ENCODE results near the gene FKBP2. TPM values are rescaled to one million over a fixed set of nuclear protein-coding genes. Genes with fewer than 3 reads are reported as not detected.

The FKBP2 gene
- total and polyA plus RNA-seq, 5 donors from 2014 or later, result 21.1 to 47.8 (median 42.6) TPM

DNA sequence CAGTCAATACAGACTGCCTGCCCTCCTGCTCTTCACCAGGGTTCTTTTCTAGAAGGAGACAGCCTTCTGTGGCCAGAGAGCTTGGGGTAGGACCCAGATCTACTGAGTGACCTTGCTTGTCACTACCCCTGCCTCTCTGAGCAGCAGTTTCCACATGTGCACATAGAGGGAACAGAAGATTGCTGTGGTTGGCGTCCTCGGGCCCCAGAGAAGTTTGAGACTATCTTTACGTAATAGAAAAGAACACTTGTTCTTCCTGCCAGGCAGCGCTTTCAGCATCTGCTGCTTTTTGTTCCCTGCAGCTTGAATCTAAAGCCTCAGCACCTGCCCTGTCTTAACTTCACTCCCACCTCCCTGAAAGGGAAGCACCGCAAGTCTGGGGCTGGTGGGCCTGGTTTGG is 1.9 kb upstream of the FKBP2 start:
- Mint-ChIP-seq H3K4me3 (peak overlapping the region in 3 of 4 donors; percentile 36 to 87 (median 83)), H3K9me3 (no peaks in the 10 kb centered on the region), H3K4me1 (peaks cover 0 to 45% (median 23%) of the 10 kb centered on the region in 4 donors), H3K36me3 (no peaks in the 10 kb centered on the region), H3K27me3 (no peaks in the 10 kb centered on the region), H3K27ac (peak overlapping the region; percentile 48 to 86 (median 71))
- H3K27ac ChIP-seq (ENCODE audit: insufficient read depth, low read length, poor library complexity, severe bottlenecking), result no peak overlapping the region
- DNase-seq (no peak), ATAC-seq (ENCODE audit: low read depth in 2 of 2) (no peak)
- no peaks in the 10 kb centered on the region for H3K27me3 ChIP-seq (ENCODE audit: control insufficient read depth, insufficient read depth, low read length)
- H3K4me3 ChIP-seq (ENCODE audit: low read depth, low read length), result no peak overlapping the region
- H3K4me1 ChIP-seq (ENCODE audit: control insufficient read depth, insufficient read depth, low read length, poor library complexity, severe bottlenecking), result peaks cover 35% of the 10 kb centered on the region
- H3K9me3 ChIP-seq (ENCODE audit: control insufficient read depth in 2 of 2, low read length in 2 of 2), result no peaks in the 10 kb centered on the region
- H3K36me3 ChIP-seq (ENCODE audit: control insufficient read depth, insufficient read depth, low read length), result peaks cover 4% of the 10 kb centered on the region

DNA sequence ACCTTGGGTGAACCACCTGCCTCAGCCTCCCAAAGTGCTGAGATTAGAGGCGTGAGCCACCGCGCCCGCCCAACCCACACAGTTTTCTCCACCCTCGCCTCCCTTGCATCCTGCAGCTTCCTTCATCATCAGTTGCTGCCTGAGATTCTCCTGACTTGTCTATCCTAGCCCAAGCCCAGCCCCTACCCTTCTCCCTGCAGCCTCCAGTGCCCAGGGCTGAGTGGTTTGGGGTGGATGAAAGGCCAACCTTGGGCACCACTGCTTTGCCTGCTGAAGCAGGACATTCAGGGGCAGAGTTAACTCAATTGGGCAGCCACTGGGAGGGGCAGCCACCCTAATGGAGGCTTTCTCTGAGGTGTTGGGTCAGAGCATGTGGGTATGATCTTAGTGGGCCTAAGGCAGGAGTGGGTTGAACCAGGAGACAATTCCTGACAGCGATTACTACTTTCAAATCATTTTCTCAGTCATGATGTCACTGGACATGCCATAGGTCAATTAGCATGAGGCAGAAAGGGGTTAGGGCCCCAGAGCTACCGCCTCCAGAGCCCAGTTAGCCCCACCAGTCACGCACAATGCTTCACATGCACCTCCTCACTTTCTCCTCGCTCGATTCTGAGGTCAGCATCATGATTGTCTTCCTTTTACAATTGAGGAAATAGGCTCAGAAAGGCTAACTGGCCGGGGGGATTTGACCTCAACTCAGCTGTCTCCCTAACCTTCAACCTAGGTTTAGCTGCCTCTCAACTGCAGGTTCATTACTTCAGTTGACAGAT is 1.0 kb upstream of the FKBP2 start:
- H3K4me3 ChIP-seq (ENCODE audit: low read depth, low read length), result peak overlapping the region; percentile 59
- no peaks in the 10 kb centered on the region for H3K27me3 ChIP-seq (ENCODE audit: control insufficient read depth, insufficient read depth, low read length)
- H3K4me1 Mint-ChIP-seq, result peaks cover 0 to 48% (median 23%) of the 10 kb centered on the region in 4 donors
- peaks cover 41% of the 10 kb centered on the region for H3K4me1 ChIP-seq (ENCODE audit: control insufficient read depth, insufficient read depth, low read length, poor library complexity, severe bottlenecking)
- DNase-seq (no peak), ATAC-seq (ENCODE audit: low read depth in 2 of 2) (no peak)
- H3K4me3 Mint-ChIP-seq, result peak overlapping the region; percentile 87 to 98 (median 94)
- peaks cover 4% of the 10 kb centered on the region for H3K36me3 ChIP-seq (ENCODE audit: control insufficient read depth, insufficient read depth, low read length)
- peak overlapping the region; percentile 93 to 99 (median 98) for H3K27ac Mint-ChIP-seq
- H3K9me3 Mint-ChIP-seq, result no peaks in the 10 kb centered on the region
- no peaks in the 10 kb centered on the region for H3K36me3 Mint-ChIP-seq
- H3K27ac ChIP-seq (ENCODE audit: insufficient read depth, low read length, poor library complexity, severe bottlenecking), result peak overlapping the region; percentile 100
- H3K9me3 ChIP-seq (ENCODE audit: control insufficient read depth in 2 of 2, low read length in 2 of 2), result no peaks in the 10 kb centered on the region
- no peaks in the 10 kb centered on the region for H3K27me3 Mint-ChIP-seq

DNA sequence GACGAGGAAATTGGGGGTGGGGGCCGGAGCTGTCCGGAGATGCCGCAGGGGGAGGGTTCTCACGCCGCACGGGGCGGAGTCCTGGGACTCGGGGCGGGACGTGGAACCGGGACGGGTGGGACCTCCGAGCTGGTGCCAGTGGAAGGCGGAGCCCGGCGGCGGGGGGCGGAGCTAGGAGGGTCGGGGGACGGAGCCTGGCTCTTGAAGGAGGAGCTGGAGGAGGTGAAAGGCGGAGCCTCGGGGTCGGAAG is 271 bp downstream of the FKBP2 start:
- Histone ChIP-seq H3K4me1 (ENCODE audit: control insufficient read depth, insufficient read depth, low read length, poor library complexity, severe bottlenecking) (peaks cover 45% of the 10 kb centered on the region), H3K27me3 (ENCODE audit: control insufficient read depth, insufficient read depth, low read length) (no peaks in the 10 kb centered on the region), H3K36me3 (ENCODE audit: control insufficient read depth, insufficient read depth, low read length) (peaks cover 4% of the 10 kb centered on the region), H3K27ac (ENCODE audit: insufficient read depth, low read length, poor library complexity, severe bottlenecking) (peak overlapping the region; percentile 100), H3K4me3 (ENCODE audit: low read depth, low read length) (no peak overlapping the region), H3K9me3 (ENCODE audit: control insufficient read depth in 2 of 2, low read length in 2 of 2) (no peaks in the 10 kb centered on the region)
- Mint-ChIP-seq H3K9me3 (no peaks in the 10 kb centered on the region), H3K27me3 (no peaks in the 10 kb centered on the region), H3K27ac (peak overlapping the region; percentile 93 to 99 (median 98)), H3K4me3 (peak overlapping the region; percentile 87 to 98 (median 94)), H3K4me1 (peaks cover 0 to 53% (median 20%) of the 10 kb centered on the region in 4 donors), H3K36me3 (no peaks in the 10 kb centered on the region)
- DNase-seq (peak in 2 of 3 donors; percentile 99 to 100), ATAC-seq (ENCODE audit: low read depth in 2 of 2) (peak; percentile 78 to 84)

DNA sequence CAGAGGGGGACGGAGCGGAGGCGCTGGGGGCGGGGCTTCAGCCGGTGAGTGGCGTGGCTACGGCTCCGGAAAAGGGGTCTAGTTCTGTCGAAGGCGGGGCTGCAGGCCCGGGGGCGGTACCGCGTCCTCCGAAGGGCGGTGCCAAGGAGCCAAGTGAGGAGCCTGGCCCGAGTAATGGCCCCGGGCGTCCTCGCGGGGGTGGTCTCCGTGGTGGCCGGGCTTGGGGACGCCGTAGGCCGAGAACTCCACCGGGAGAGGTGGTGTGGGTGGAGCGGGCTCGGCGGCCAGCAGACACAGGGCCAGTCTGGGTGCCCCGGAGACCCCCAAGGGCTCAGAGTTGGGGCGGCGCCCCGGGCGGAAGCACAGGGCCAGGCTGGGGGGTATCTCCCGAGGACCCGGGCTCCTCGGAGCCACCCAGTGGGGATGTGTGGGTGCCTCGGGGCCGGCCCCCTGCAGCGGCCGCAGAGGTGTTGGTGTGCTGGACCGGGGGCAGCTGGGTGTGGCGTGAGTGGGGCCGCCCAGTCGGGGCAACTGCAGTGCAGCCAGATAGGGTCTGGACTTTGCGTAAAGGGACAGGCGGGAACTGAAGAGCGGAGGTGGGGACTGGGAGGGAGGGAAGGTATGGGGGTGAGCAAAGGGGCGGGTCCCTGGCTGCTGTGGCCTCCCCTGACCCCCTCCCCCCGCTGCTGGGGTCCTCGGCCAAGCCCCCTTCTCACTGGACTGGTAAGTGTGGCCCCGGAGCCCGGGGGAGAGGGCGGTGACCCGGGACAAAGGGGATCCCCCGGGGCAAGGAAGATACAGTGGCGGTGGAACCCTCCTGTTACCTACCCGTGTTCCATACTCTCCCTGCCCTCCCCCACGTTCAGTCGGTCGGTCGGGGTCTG is 838 bp downstream of the FKBP2 start:
- Mint-ChIP-seq H3K4me1 (peaks cover 0 to 53% (median 20%) of the 10 kb centered on the region in 4 donors), H3K36me3 (no peaks in the 10 kb centered on the region), H3K9me3 (no peaks in the 10 kb centered on the region), H3K27ac (peak overlapping the region; percentile 93 to 99 (median 98)), H3K27me3 (no peaks in the 10 kb centered on the region), H3K4me3 (peak overlapping the region; percentile 87 to 98 (median 94))
- Histone ChIP-seq H3K9me3 (ENCODE audit: control insufficient read depth in 2 of 2, low read length in 2 of 2) (no peaks in the 10 kb centered on the region), H3K36me3 (ENCODE audit: control insufficient read depth, insufficient read depth, low read length) (peaks cover 4% of the 10 kb centered on the region), H3K27ac (ENCODE audit: insufficient read depth, low read length, poor library complexity, severe bottlenecking) (peak overlapping the region; percentile 100), H3K4me1 (ENCODE audit: control insufficient read depth, insufficient read depth, low read length, poor library complexity, severe bottlenecking) (peaks cover 45% of the 10 kb centered on the region), H3K4me3 (ENCODE audit: low read depth, low read length) (peak overlapping the region; percentile 7), H3K27me3 (ENCODE audit: control insufficient read depth, insufficient read depth, low read length) (no peaks in the 10 kb centered on the region)
- ATAC-seq (ENCODE audit: low read depth in 2 of 2) (peak in 1 of 2 donors; percentile 0), DNase-seq (peak in 1 of 3 donors; percentile 99)

DNA sequence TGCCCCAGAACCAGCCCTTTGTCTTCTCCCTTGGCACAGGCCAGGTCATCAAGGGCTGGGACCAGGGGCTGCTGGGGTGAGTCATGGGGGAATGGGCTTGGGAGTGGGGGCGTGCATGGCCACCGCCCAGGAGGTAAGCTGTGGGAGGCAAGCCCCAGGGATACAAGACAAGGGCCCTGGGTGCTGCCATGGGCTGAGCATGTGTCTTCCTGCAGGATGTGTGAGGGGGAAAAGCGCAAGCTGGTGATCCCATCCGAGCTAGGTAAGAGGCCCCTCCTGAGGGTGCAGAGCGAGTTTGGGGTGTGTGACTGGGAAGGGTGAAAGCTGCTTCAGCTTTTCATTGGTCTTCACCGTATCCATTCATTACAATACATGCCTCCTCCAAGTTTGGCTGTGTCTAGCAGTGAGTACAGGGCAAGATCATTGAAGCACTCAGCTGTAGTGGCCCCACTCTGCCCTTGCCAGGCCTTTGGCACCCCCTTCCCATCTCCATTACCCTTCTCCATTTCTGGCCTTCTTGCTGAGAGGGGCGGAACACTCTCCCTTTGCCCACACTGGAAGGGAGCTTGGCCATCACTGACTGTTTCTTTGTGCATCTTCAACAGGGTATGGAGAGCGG is 2.5 kb downstream of the FKBP2 start:
- H3K9me3 Mint-ChIP-seq, result peaks cover 0 to 2% (median 0%) of the 10 kb centered on the region in 7 donors

DNA sequence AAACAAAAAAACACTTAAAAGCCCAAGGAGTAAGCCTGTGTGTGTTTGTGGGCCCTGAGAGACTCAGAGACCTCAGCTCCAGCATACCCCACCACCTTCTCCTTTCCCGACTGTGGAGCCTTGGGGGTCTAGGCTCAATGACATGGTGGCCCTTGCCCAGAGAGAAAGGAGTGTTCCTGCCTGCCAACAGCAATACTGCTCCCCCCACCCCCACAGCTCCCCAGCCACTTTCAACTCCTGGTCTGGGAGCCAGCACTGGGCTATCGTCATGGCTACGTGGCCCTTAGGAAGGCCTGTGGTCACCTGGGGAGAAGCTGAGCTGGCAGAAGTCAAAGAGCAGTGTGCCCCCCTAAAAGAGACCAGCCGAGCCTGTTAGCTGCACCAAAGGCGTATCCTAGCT is 3.2 kb downstream of the FKBP2 start:
- H3K27ac Mint-ChIP-seq, result peak overlapping the region in 1 of 3 donors; percentile 5
- Histone ChIP-seq H3K4me3 (ENCODE audit: low read depth, low read length) (no peak overlapping the region), H3K27ac (ENCODE audit: insufficient read depth, low read length, poor library complexity, severe bottlenecking) (no peak overlapping the region), H3K4me1 (ENCODE audit: control insufficient read depth, insufficient read depth, low read length, poor library complexity, severe bottlenecking) (peaks cover 57% of the 10 kb centered on the region), H3K36me3 (ENCODE audit: control insufficient read depth, insufficient read depth, low read length) (peaks cover 4% of the 10 kb centered on the region), H3K27me3 (ENCODE audit: control insufficient read depth, insufficient read depth, low read length) (no peaks in the 10 kb centered on the region), H3K9me3 (ENCODE audit: control insufficient read depth in 2 of 2, low read length in 2 of 2) (no peaks in the 10 kb centered on the region)
- no peaks in the 10 kb centered on the region for H3K27me3 Mint-ChIP-seq
- DNase-seq, result no peak
- peaks cover 0 to 2% (median 0%) of the 10 kb centered on the region in 7 donors for H3K9me3 Mint-ChIP-seq
- H3K4me1 Mint-ChIP-seq, result peaks cover 0 to 57% (median 25%) of the 10 kb centered on the region in 4 donors
- no peaks in the 10 kb centered on the region for H3K36me3 Mint-ChIP-seq
- ATAC-seq (ENCODE audit: low read depth in 2 of 2), result no peak
- H3K4me3 Mint-ChIP-seq, result peak overlapping the region; percentile 19 to 91 (median 62)

More for the DNA sequence above, 2.5 kb downstream of the FKBP2 start:
- Mint-ChIP-seq H3K4me3 (peak overlapping the region; percentile 68 to 79 (median 74)), H3K27ac (peak overlapping the region in 2 of 3 donors; percentile 15 to 44), H3K36me3 (no peaks in the 10 kb centered on the region), H3K27me3 (no peaks in the 10 kb centered on the region), H3K4me1 (peaks cover 0 to 57% (median 25%) of the 10 kb centered on the region in 4 donors)
- no peaks in the 10 kb centered on the region for H3K27me3 ChIP-seq (ENCODE audit: control insufficient read depth, insufficient read depth, low read length)
- no peaks in the 10 kb centered on the region for H3K9me3 ChIP-seq (ENCODE audit: control insufficient read depth in 2 of 2, low read length in 2 of 2)
- no peak overlapping the region for H3K27ac ChIP-seq (ENCODE audit: insufficient read depth, low read length, poor library complexity, severe bottlenecking)
- peaks cover 57% of the 10 kb centered on the region for H3K4me1 ChIP-seq (ENCODE audit: control insufficient read depth, insufficient read depth, low read length, poor library complexity, severe bottlenecking)
- ATAC-seq (ENCODE audit: low read depth in 2 of 2) (no peak), DNase-seq (no peak)
- H3K4me3 ChIP-seq (ENCODE audit: low read depth, low read length), result no peak overlapping the region
- H3K36me3 ChIP-seq (ENCODE audit: control insufficient read depth, insufficient read depth, low read length), result peaks cover 4% of the 10 kb centered on the region

DNA sequence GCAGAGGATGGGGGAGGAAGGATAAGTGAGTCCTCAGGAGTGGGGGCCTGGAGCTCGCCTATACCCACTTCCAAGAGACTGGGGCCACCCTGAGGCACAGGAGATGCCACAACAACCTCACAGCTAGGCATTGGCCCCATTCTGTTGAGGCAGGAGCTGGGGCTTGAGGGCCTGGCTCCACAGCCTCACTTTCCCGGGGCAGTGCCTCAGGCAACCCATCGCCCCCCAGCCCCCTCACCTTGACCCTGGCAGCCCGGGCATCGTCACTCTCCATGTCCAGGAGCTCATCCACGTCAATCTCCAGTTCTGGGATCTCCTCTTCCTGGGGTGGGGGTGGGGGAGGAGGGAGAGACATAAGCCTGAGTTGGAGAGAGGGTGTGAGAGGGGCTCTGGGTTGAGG is 4.1 kb downstream of the FKBP2 start:
- peak overlapping the region; percentile 83 to 91 (median 86) for H3K4me3 Mint-ChIP-seq
- H3K9me3 Mint-ChIP-seq, result peaks cover 0 to 2% (median 0%) of the 10 kb centered on the region in 7 donors
- H3K27me3 Mint-ChIP-seq, result no peaks in the 10 kb centered on the region
- Histone ChIP-seq H3K36me3 (ENCODE audit: control insufficient read depth, insufficient read depth, low read length) (peaks cover 4% of the 10 kb centered on the region), H3K27ac (ENCODE audit: insufficient read depth, low read length, poor library complexity, severe bottlenecking) (peak overlapping the region; percentile 55), H3K9me3 (ENCODE audit: control insufficient read depth in 2 of 2, low read length in 2 of 2) (no peaks in the 10 kb centered on the region), H3K4me1 (ENCODE audit: control insufficient read depth, insufficient read depth, low read length, poor library complexity, severe bottlenecking) (peaks cover 55% of the 10 kb centered on the region), H3K27me3 (ENCODE audit: control insufficient read depth, insufficient read depth, low read length) (no peaks in the 10 kb centered on the region), H3K4me3 (ENCODE audit: low read depth, low read length) (no peak overlapping the region)
- ATAC-seq (ENCODE audit: low read depth in 2 of 2) (no peak), DNase-seq (no peak)
- H3K36me3 Mint-ChIP-seq, result no peaks in the 10 kb centered on the region
- peaks cover 0 to 53% (median 26%) of the 10 kb centered on the region in 4 donors for H3K4me1 Mint-ChIP-seq
- H3K27ac Mint-ChIP-seq, result peak overlapping the region in 2 of 3 donors; percentile 5 to 85
